ENCODE data around the gene DLGAP4. TPM values are rescaled to one million over a fixed set of nuclear protein-coding genes. Genes with fewer than 3 reads are reported as not detected.
A peak's percentile ranks its signal among the peaks of the same experiment; 100 is the strongest.

DLGAP4 gene
- total and polyA plus RNA-seq, 2 donors: 17.2 to 61.3 TPM

DNA sequence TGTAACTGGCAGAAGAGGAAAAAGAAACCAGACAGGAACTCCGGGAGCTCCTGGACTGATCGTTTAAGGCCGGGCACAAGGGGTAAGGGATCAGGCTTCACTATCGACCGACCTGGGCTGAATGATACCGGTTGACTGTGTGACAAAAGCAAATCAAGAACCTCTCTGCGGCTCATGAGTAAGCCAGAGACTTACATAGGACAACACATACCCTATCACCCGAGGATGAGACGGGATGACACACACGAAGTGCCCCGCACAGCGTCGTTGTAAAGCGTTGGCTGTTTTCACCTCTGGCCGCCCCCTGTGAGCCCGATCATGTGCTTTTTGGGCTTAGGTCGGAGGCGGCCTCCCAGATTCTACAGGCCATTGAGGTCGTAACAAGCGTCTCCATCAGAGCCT, 266.6 kb downstream of the DLGAP4 start:
- no peak for DNase-seq (ENCODE audit: extremely low spot score)

DNA sequence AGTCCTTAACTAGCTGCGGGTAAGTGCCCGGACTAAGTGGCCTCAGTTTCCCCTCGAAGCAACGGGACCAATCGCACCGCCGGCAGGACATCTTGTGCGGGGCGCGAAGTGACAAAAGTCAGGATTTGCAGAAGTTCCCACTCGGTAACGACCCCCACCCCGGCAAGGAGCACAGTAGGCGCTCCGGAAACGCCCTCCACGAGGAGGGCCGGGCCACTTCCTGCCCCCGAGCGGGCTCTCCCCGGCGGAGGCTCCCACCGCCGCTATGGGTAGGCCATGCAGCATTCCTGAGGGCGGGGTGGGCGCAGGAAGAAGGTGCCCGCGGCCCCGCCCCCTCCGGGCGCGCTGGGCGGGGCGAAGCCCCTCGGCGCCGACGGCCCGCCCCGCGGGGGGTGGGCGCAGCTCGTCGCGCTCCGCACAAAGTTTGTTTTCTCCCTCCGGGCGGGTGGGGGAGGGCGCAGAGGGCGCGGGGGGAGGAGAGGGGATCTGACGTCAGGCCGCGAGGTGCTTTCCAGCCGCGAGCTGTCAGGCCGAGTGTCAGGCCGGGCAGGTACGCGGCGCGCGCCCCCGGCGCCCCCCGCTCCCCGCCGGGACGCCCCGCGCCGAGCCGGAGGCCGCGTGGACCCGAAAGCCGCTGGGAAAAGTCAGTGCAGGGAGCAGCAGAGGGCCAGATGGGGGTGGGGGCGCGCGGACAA, 267.1 kb downstream of the DLGAP4 start, which contains the start of gene TGIF2:
Gene TGIF2 (plus strand): TSS at position 495 of the 695 bp plus-strand sequence. CDS start 5,178 bp downstream, outside the sequence.
- Histone ChIP-seq H3K27ac (ENCODE audit: low read depth) (peak within 1 kb of the TSS; percentile 98), H3K4me3 (ENCODE audit: low read depth, low read length) (peak within 1 kb of the TSS; percentile 83), H3K36me3 (ENCODE audit: insufficient read depth) (no peaks in the 10 kb centered on the region), H3K4me1 (ENCODE audit: insufficient read depth) (no peaks in the 10 kb centered on the region)
- peak; percentile 78 for DNase-seq (ENCODE audit: extremely low spot score)
- 3% methylated on average over 77 of the region's 80 CpGs for WGBS

More for the DNA sequence above, 266.6 kb downstream of the DLGAP4 start:
- H3K36me3 ChIP-seq (ENCODE audit: insufficient read depth): no peaks in the 10 kb centered on the region
- peak overlapping the region; percentile 87 for H3K27ac ChIP-seq (ENCODE audit: low read depth)
- WGBS: 19% methylated on average over 20 of the region's 20 CpGs
- peak overlapping the region; percentile 83 for H3K4me3 ChIP-seq (ENCODE audit: low read depth, low read length)
- no peaks in the 10 kb centered on the region for H3K4me1 ChIP-seq (ENCODE audit: insufficient read depth)

DNA sequence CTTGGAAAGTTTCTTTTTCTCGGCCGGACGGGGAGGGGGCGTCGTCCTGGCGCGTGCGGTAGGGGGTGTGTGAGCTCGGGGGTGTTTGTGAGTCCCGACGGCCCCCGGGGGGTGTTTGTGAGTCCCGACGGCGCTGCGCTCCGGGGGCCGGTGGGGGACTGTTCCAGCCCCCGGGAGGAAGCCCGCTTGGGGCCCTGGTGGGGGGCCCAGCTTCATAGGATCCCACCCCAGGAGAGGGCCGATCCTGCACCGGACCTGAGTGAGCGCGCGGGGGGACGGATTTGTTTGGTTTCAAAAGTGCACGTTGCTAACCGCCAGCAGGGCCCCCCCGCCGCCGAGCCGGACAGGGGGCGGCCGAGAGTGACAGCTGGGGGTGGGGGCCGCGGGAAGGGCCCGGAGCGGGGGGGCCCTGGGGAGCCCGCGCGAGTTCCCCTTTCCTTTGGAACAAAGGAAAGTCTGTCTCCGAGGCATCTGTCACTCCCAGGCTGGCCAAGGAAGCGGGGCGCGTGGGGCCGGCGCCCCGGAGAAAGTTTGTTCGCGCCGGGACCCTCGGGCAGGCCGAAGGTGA, 267.7 kb downstream of the DLGAP4 start:
- Histone ChIP-seq H3K4me3 (ENCODE audit: low read depth, low read length) (peak overlapping the region; percentile 83), H3K27ac (ENCODE audit: low read depth) (peak overlapping the region; percentile 98), H3K4me1 (ENCODE audit: insufficient read depth) (no peaks in the 10 kb centered on the region), H3K36me3 (ENCODE audit: insufficient read depth) (no peaks in the 10 kb centered on the region)
- under 1% methylated on average over 53 of the region's 53 CpGs for WGBS
- DNase-seq (ENCODE audit: extremely low spot score): no peak

DNA sequence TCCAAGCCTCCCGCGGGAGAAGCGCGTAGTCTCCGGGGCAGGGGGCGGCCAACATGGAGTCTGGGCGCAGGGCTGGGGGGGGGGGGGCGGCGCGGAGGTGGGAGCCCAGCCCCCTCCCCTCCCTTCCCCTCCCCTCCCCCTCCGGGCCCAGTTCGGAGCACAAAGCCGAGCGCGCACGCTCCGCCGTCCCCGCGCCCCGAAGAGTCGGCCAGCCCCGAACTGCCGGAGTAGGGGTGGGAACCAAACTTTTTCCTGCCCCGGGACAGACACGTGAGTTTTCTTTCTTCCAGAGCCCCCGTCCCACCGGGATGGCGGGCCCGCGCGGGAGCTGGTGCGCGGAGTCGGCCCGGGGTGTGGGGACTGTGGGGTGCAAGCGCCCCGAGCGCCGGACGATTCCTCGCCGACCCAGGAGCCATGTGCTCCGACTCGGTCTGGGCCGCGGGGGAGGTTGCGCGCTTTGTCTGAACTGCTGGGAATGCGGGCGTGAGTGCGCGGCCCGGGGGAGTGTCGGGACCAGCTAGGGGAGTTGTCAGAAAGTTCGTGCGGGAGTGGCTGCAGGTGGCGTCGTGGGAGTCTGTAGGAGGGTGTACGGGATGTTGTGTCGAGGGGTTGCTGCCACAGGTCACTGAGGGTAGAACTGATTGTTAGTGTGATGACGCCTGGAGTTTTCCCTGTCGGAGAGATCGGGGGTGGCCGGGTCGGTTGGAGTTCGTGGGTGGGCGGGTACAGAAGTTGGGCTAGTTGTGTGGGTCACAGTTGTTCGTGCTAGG, 268.4 kb downstream of the DLGAP4 start:
- under 1% methylated on average over 65 of the region's 69 CpGs for WGBS
- no peak overlapping the region for H3K27ac ChIP-seq (ENCODE audit: low read depth)
- H3K4me1 ChIP-seq (ENCODE audit: insufficient read depth): no peaks in the 10 kb centered on the region

DNA sequence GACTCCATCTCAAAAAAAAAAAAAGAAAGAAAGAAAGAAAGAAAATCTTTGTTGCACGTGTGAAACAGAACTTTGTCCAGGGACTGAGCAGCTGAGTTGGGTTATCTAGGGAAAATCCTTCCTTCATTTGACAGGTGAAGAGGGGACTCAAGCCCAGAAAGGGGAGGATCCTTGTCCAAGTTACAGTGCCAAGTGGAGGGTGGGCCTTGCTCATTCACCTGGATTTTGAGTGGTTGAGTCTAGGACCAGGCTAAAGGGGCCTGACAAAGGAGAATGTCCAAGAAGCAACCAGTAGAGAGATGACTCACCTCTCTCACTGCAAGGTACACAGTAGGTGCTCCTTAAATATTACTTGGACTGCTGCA, 269.9 kb downstream of the DLGAP4 start:
- DNase-seq (ENCODE audit: extremely low spot score): no peak
- Histone ChIP-seq H3K36me3 (ENCODE audit: insufficient read depth) (no peaks in the 10 kb centered on the region), H3K4me3 (ENCODE audit: low read depth, low read length) (no peak overlapping the region), H3K27ac (ENCODE audit: low read depth) (no peak overlapping the region), H3K4me1 (ENCODE audit: insufficient read depth) (no peaks in the 10 kb centered on the region)
- 40% methylated on average over 1 of the region's 1 CpG for WGBS

More for the DNA sequence above, 268.4 kb downstream of the DLGAP4 start:
- peak overlapping the region; percentile 83 for H3K4me3 ChIP-seq (ENCODE audit: low read depth, low read length)
- DNase-seq (ENCODE audit: extremely low spot score): no peak
- no peaks in the 10 kb centered on the region for H3K36me3 ChIP-seq (ENCODE audit: insufficient read depth)

Small RNA genes lying within 50 kb of the gene (small RNA-seq; reads per million reads assigned to genes)
- not detected for gene RF00017

Other genes starting within 250 kb of the DLGAP4 start
- gene EPB41L1, start 151.6 kb upstream of the DLGAP4 start, total RNA-seq: 37.0 TPM
- 32.1 TPM for gene EPB41L1, start 151.6 kb upstream of the DLGAP4 start, polyA plus RNA-seq
- gene AAR2, start 69.9 kb upstream of the DLGAP4 start, total RNA-seq: 18.2 TPM
- gene AAR2, start 69.9 kb upstream of the DLGAP4 start, polyA plus RNA-seq: 46.2 TPM
- 42.6 TPM for gene MYL9, start 235.2 kb downstream of the DLGAP4 start, total RNA-seq
- gene MYL9, start 235.2 kb downstream of the DLGAP4 start, polyA plus RNA-seq: 3,492 TPM

Data from urinary bladder (tissue), 4 donors.